ENCODE measurements around the gene TBC1D20. TPM values are rescaled to one million over a fixed set of nuclear protein-coding genes. Genes with fewer than 3 reads are reported as not detected.

TBC1D20 gene
- total RNA-seq, 3 donors from 2014 or later (not counting 1 experiment from before 2014, with no cell fraction given), result 32.5 to 47.6 (median 44.2) TPM

GRCh38 chr20:507006-507758 lies 44.8 kb upstream of the TBC1D20 start:
- no peaks in the 10 kb centered on the region for H3K9me3 Mint-ChIP-seq
- H3K4me1 Mint-ChIP-seq, result peaks cover 20 to 26% of the 10 kb centered on the region in 2 donors
- WGBS (ENCODE audit: insufficient coverage), result 97% methylated on average over 7 of the region's 7 CpGs
- Histone ChIP-seq H3K4me3 (ENCODE audit: low read length) (no peak overlapping the region), H3K4me1 (ENCODE audit: control insufficient read depth, insufficient read depth, low read length) (no peaks in the 10 kb centered on the region), H3K27me3 (ENCODE audit: control insufficient read depth, insufficient read depth, low read length) (no peaks in the 10 kb centered on the region), H3K9me3 (ENCODE audit: control insufficient read depth, insufficient read depth, low read length) (no peaks in the 10 kb centered on the region), H3K27ac (ENCODE audit: low read length) (no peak overlapping the region), H3K36me3 (ENCODE audit: control insufficient read depth, insufficient read depth, low read length) (peaks cover 45% of the 10 kb centered on the region)
- intact Hi-C loops (cut with micrococcal nuclease), result no loop called here
- DNase-seq (no peak), ATAC-seq (no peak)
- H3K36me3 Mint-ChIP-seq, result peaks cover 13% of the 10 kb centered on the region
- H3K27me3 Mint-ChIP-seq (ENCODE audit: low read depth in 2 of 2), result no peaks in the 10 kb centered on the region
- H3K4me3 Mint-ChIP-seq, result no peak overlapping the region
- H3K27ac Mint-ChIP-seq, result peak overlapping the region in 1 of 2 donors; percentile 48
- no peak for TF ChIP-seq CTCF (IDR thresholded peaks at IDR 0.05)

- Mint-ChIP-seq H3K27ac (no peak overlapping the region), H3K27me3 (ENCODE audit: low read depth in 2 of 2) (no peaks in the 10 kb centered on the region), H3K9me3 (no peaks in the 10 kb centered on the region), H3K4me3 (no peak overlapping the region), H3K36me3 (peaks cover 17% of the 10 kb centered on the region), H3K4me1 (peaks cover 8% of the 10 kb centered on the region in 2 donors)
- Histone ChIP-seq H3K9me3 (ENCODE audit: control insufficient read depth, insufficient read depth, low read length) (no peaks in the 10 kb centered on the region), H3K4me1 (ENCODE audit: control insufficient read depth, insufficient read depth, low read length) (no peaks in the 10 kb centered on the region), H3K36me3 (ENCODE audit: control insufficient read depth, insufficient read depth, low read length) (peaks cover 59% of the 10 kb centered on the region), H3K27ac (ENCODE audit: low read length) (no peak overlapping the region), H3K4me3 (ENCODE audit: low read length) (no peak overlapping the region), H3K27me3 (ENCODE audit: control insufficient read depth, insufficient read depth, low read length) (no peaks in the 10 kb centered on the region)
- ATAC-seq (no peak), DNase-seq (no peak)
- 100% methylated on average over 1 of the region's 3 CpGs for WGBS (ENCODE audit: insufficient coverage)
- intact Hi-C loops (cut with micrococcal nuclease), result no loop called here
- no peak for TF ChIP-seq CTCF (IDR thresholded peaks at IDR 0.05)
Observed at GRCh38 chr20:504632-505075, 42.3 kb upstream of the TBC1D20 start.

GRCh38 chr20:503048-503737 lies 40.9 kb upstream of the TBC1D20 start:
- Mint-ChIP-seq H3K4me3 (no peak overlapping the region), H3K36me3 (peaks cover 31% of the 10 kb centered on the region), H3K27ac (no peak overlapping the region), H3K27me3 (ENCODE audit: low read depth in 2 of 2) (no peaks in the 10 kb centered on the region), H3K9me3 (no peaks in the 10 kb centered on the region), H3K4me1 (peaks cover 6 to 8% of the 10 kb centered on the region in 2 donors)
- Histone ChIP-seq H3K4me3 (ENCODE audit: low read length) (no peak overlapping the region), H3K4me1 (ENCODE audit: control insufficient read depth, insufficient read depth, low read length) (no peaks in the 10 kb centered on the region), H3K27me3 (ENCODE audit: control insufficient read depth, insufficient read depth, low read length) (no peaks in the 10 kb centered on the region), H3K9me3 (ENCODE audit: control insufficient read depth, insufficient read depth, low read length) (no peaks in the 10 kb centered on the region), H3K36me3 (ENCODE audit: control insufficient read depth, insufficient read depth, low read length) (peaks cover 73% of the 10 kb centered on the region), H3K27ac (ENCODE audit: low read length) (no peak overlapping the region)
- intact Hi-C loops (cut with micrococcal nuclease), result no loop called here
- ATAC-seq (no peak), DNase-seq (no peak)
- 98% methylated on average over 11 of the region's 11 CpGs for WGBS (ENCODE audit: insufficient coverage)
- no peak for TF ChIP-seq CTCF (IDR thresholded peaks at IDR 0.05)

Measured in natural killer cell (primary cell).